ENCODE measurements around the gene BCL2.

BCL2 gene

DNA sequence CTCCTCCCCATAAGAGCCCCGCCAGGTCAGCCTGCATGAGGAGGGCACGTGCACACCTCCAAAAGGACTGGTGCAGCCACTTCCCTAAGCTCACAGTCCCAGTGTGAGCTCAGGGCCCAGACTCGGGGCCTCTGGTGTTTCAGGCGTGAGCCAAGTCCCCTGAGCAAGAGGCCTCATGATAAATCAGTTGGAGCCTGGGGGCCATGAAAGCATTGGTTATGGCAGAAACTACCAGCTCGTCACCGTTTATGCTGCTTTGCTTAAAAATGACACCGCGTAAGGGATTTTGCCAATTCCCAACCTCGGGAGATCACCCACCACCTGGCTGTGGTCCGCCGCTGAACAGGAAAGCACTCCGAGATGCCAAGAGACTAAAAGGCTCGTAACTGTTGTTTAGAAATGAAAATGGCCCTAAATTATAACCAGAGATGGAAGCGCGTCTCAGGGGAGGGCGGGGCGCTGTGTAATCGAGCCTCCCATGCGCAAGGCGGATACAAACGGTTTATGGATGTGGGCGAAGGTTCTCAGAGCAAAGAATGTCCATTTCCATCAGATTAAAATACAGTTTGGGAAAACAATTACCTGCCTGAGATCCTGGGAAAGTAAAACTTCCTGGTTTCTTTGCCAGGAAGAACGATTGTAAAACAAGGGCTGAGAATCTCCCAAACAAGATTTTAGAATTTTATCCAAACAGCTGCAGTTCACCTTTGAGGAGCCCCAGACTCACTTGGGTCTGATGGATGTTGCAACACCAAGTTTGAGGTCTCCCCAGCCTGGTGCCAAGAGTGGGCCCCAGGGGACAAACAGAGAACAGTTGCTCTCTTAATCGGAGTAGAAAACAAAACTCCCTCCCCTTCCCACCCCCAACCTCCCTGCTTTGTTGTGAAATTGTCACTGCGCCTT lies 141.4 kb downstream of the BCL2 start:
- DNase-seq: no peak

DNA sequence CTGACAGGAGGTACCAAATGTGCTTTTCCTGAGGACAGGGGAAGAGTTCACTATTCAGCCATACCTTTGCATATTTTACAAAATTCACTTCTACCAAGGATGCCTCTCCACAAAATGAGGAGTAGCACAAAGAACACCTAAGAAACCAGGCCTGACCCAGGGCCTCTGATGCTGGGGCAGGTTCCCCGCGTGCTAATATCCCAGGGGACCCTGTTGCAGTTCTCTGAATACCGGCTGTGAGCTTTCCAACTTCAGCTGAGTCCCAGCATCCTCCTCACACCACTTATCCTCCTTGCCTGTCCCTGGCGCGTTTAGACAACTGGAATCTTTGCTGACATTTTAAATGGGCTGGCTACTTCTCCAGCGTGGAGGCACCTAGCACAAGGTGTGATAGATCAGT lies 142.3 kb downstream of the BCL2 start:
- no peak for DNase-seq

GRCh38 chr18:63175264-63175663 lies 144.3 kb downstream of the BCL2 start:
- DNase-seq: no peak

DNA sequence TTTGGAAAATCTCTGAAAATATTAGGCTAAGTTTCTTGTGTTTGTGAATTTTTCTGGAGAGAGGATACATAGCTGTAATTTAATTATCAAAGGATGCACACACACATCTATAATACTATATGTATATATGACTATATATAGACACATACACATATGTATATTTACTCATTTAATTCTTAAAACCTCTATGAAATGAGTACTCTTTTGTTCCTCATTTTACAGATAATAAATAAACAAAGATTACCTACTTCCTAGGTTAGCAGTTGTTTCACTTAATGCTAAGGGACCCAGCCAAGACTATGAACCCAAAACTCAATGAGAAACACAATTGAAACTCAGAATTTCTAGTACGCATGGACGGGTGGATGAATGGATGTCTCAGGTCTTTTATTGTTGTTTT lies 145.6 kb downstream of the BCL2 start:
- DNase-seq: no peak

DNA sequence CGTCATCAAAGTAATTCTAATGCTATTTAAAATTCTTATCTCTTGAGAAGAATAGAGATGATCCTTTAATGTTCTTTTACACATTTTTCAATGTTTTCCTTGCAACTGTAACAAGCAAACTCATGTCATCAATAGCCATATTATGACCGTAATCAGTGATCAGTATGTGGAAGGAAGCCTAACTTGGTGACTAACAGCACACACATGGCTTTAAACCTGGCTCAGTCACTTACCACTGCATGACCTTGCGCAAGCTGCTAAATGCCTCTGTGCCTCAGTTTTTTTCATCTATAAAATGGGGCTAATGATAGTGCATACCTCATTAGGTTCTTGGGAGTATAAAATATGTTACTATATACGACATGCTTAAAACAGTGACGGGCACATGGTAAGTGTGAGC lies 149.7 kb downstream of the BCL2 start:
- DNase-seq: no peak

DNA sequence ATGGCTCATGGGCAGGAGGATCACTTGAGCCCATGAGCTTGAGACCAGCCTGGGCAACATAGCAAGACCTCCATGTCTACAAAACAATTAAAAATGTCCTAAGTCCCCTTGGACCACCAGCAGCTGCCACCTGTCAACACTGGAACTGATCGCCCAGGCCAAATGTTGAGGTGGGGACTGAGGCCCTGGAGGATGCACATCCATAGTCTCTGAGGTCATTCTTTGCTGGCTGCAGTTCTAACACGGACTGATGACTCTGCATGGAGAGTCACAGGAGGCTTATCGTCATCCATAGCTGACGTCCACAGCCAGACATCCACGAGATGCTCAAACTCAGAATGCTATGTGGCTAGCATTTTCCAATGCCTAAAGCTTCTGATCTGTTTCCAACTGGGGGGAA lies 151.3 kb downstream of the BCL2 start:
- DNase-seq: no peak

GRCh38 chr18:63166142-63166541 lies 153.4 kb downstream of the BCL2 start:
- DNase-seq: no peak

GRCh38 chr18:63164396-63164795 lies 155.2 kb downstream of the BCL2 start:
- DNase-seq: no peak

- peak; percentile 36 to 48 for DNase-seq
Observed at GRCh38 chr18:63162271-63163014, 157.1 kb downstream of the BCL2 start.

DNA sequence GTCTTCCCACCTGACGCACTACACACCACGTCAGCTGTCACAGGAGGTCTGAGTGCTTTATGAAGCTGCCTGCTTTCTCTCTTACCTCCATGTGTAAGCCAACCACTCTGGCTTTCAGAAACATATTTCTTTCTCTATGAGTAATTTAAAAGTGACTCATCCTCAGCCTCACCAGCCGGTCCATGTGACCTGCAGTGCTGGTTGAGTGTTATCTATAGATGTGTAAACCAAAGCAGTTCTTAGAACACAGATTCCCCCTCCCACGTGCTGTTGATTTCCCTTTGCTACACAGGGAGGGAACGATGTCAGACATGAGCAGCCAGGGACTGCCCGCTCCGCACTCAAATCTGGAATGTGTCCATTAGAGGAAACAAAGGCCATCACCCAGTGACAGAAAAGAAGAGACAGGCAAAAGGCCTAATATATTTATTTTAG lies 157.8 kb downstream of the BCL2 start:
- peak; percentile 72 to 83 for DNase-seq

- peak; percentile 32 to 55 for DNase-seq
Observed at GRCh38 chr18:63161032-63161760, 158.4 kb downstream of the BCL2 start.

- peak in 1 of 2 donors; percentile 49 for DNase-seq
Observed at GRCh38 chr18:63160172-63160995, 159.2 kb downstream of the BCL2 start.

- DNase-seq: peak; percentile 38 to 68
Observed at GRCh38 chr18:63159590-63159989, 160.0 kb downstream of the BCL2 start.

GRCh38 chr18:63158676-63159291 lies 160.8 kb downstream of the BCL2 start:
- peak; percentile 51 to 64 for DNase-seq

- DNase-seq: peak in 1 of 2 donors; percentile 30
Observed at GRCh38 chr18:63158012-63158631, 161.4 kb downstream of the BCL2 start.

GRCh38 chr18:63157293-63158011 lies 162.1 kb downstream of the BCL2 start:
- DNase-seq: peak in 1 of 2 donors; percentile 33

- DNase-seq: no peak
Observed at GRCh38 chr18:63155910-63156773, 163.4 kb downstream of the BCL2 start.

GRCh38 chr18:63155169-63155852 lies 164.3 kb downstream of the BCL2 start:
- peak; percentile 74 to 86 for DNase-seq
